SK-N-SH (cell line): ENCODE data around the gene MAPK1. TPM values are rescaled to one million over a fixed set of nuclear protein-coding genes. Genes with fewer than 3 reads are reported as not detected.
A peak's percentile ranks its signal among the peaks of the same experiment; 100 is the strongest.
"Not testable (repeated sequence)": the region's sequence is repeated elsewhere in the genome, so short reads cannot be mapped to it uniquely, and the experiment has no call there.

Experiments used
- CTCF ChIA-PET: fragments of 300-600, 350-600 bp; formaldehyde crosslinking; extraction: SDS; loops from one replicate; lab custom pipeline; 2021; lab: Yijun Ruan, JAX
- POLR2A ChIA-PET: fragments of 350-600 bp; sonication (Branson Sonifier 250); formaldehyde crosslinking; extraction: SDS; loops from one replicate; lab custom pipeline; 2020; ENCODE audit warnings: antibody characterized with exemption, inconsistent platforms; lab: Yijun Ruan, JAX
- DNase-seq: peaks from one replicate; pipeline ENCODE4 v3.0.0; 2012
- H2AFZ ChIP-seq: fragments of 200-600 bp; sonication (generic); 2 replicates; pipeline ENCODE4 v1.8.1; 2016; ENCODE audit warnings: antibody characterized with exemption, mild to moderate bottlenecking, low read depth
- H3F3A ChIP-seq: fragments of 200-600 bp; sonication (generic); replicated peaks from 2 replicates; pipeline ENCODE3; 2016; ENCODE audit warnings: antibody characterized with exemption, mild to moderate bottlenecking; ENCODE audit not compliant: insufficient read depth
- H3K27ac ChIP-seq, 2 experiments: fragments of 200-500 bp in 1 of 2; fragments of 200-600 bp in 1 of 2; sonication (Bioruptor generic) in 1 of 2; sonication (generic), shearing (Covaris generic) in 1 of 2; 2 replicates each; pipeline versions ENCODE4 v1.5.1 to v1.6.1; 2014 to 2016; ENCODE audit warnings: low read depth in 2 of 2, inconsistent platforms in 1 of 2, low read length in 1 of 2, mild to moderate bottlenecking in 1 of 2, mixed read lengths in 1 of 2
- H3K27me3 ChIP-seq: fragments of 200-600 bp; sonication (generic), shearing (Covaris generic); 2 replicates; pipeline ENCODE4 v1.6.1; 2016; ENCODE audit warnings: mixed run types; ENCODE audit not compliant: insufficient read depth
- H3K36me3 ChIP-seq, 2 experiments: fragments of 200-500 bp in 1 of 2; fragments of 200-600 bp in 1 of 2; sonication (Bioruptor generic) in 1 of 2; sonication (generic) in 1 of 2; replicated peaks in 1 of 2; 2 replicates each; pipeline versions ENCODE3 to v1.5.1; 2014 to 2016; ENCODE audit warnings: low read length in 1 of 2, mild to moderate bottlenecking in 1 of 2; ENCODE audit not compliant: insufficient read depth in 2 of 2, control insufficient read depth in 1 of 2
- H3K4me1 ChIP-seq, 2 experiments: fragments of 200-500 bp in 1 of 2; fragments of 200-600 bp in 1 of 2; sonication (Bioruptor generic) in 1 of 2; sonication (generic), shearing (Covaris generic) in 1 of 2; 2 replicates each; pipeline versions ENCODE4 v1.5.1 to v1.6.1; 2014 to 2016; ENCODE audit warnings: low read depth in 1 of 2, low read length in 1 of 2, mixed run types in 1 of 2; ENCODE audit not compliant: insufficient read depth in 2 of 2, control insufficient read depth in 1 of 2
- H3K4me2 ChIP-seq: fragments of 200-600 bp; sonication (generic), shearing (Covaris generic); 2 replicates; pipeline ENCODE4 v1.6.1; 2017; ENCODE audit warnings: mixed run types
- H3K4me3 ChIP-seq, 2 experiments: fragments of 200-500 bp in 1 of 2; fragments of 200-600 bp in 1 of 2; sonication (Bioruptor generic) in 1 of 2; sonication (generic), shearing (Covaris generic) in 1 of 2; 2 replicates each; pipeline versions ENCODE4 v1.5.1 to v1.8.1; 2014 to 2016; ENCODE audit warnings: low read depth in 2 of 2, inconsistent platforms in 1 of 2, low read length in 1 of 2, mild to moderate bottlenecking in 1 of 2, mixed read lengths in 1 of 2, moderate library complexity in 1 of 2
- H3K79me2 ChIP-seq: fragments of 200-600 bp; sonication (generic); 2 replicates; pipeline ENCODE4 v1.8.1; 2017; ENCODE audit warnings: mild to moderate bottlenecking; ENCODE audit not compliant: insufficient read depth
- H3K9ac ChIP-seq: fragments of 200-600 bp; sonication (generic); 2 replicates; pipeline ENCODE4 v1.6.1; 2017; ENCODE audit warnings: mixed run types
- H3K9me2 ChIP-seq: fragments of 200-600 bp; sonication (generic); 2 replicates; pipeline ENCODE4 v1.6.1; 2017; ENCODE audit warnings: mixed run types
- H3K9me3 ChIP-seq: fragments of 200-600 bp; sonication (generic); 2 replicates; pipeline ENCODE4 v1.6.1; 2017; ENCODE audit warnings: mixed run types, mild to moderate bottlenecking, moderate library complexity
- H4K20me1 ChIP-seq: fragments of 200-600 bp; sonication (generic); 2 replicates; pipeline ENCODE4 v1.6.1; 2017; ENCODE audit warnings: mild to moderate bottlenecking, mixed run types; ENCODE audit not compliant: insufficient read depth
- CHD2 ChIP-seq: fragments of 150-350 bp; IDR thresholded peaks from 2 replicates; pipeline ENCODE4 v1.6.1; 2018; ENCODE audit warnings: low read length; ENCODE audit not compliant: partially characterized antibody
- EP300 ChIP-seq, 2 experiments: IDR thresholded peaks; 2 replicates each; pipeline versions ENCODE4 v1.4.0 to v1.6.1; 2012; ENCODE audit warnings: borderline replicate concordance in 1 of 2, low read depth in 1 of 2, low read length in 1 of 2
- FOSL2 ChIP-seq: IDR thresholded peaks from 2 replicates; pipeline ENCODE4 v1.4.0; 2012; ENCODE audit warnings: low read depth, mild to moderate bottlenecking, moderate library complexity, borderline replicate concordance
- GATA2 ChIP-seq: sonication (generic); formaldehyde crosslinking; IDR thresholded peaks from 2 replicates; pipeline ENCODE4 v1.5.0; 2020; ENCODE audit warnings: mild to moderate bottlenecking, missing genetic modification reagents
- JUND ChIP-seq: IDR thresholded peaks from 2 replicates; pipeline ENCODE4 v1.4.0; 2012
- MEF2A ChIP-seq: IDR thresholded peaks from 2 replicates; pipeline ENCODE4 v1.4.0; 2012; ENCODE audit warnings: low read depth, borderline replicate concordance
- NFIC ChIP-seq: IDR thresholded peaks from 2 replicates; pipeline ENCODE4 v1.4.0; 2012; ENCODE audit warnings: borderline replicate concordance
- PBX3 ChIP-seq: IDR thresholded peaks from 2 replicates; pipeline ENCODE4; 2012
- RFX5 ChIP-seq: IDR thresholded peaks from 2 replicates; pipeline ENCODE4 v1.6.1; 2012; ENCODE audit warnings: mild to moderate bottlenecking, improper control_type of control experiment, low read length
- RXRA ChIP-seq: IDR thresholded peaks from 2 replicates; pipeline ENCODE4 v1.4.0; 2012; ENCODE audit warnings: low read depth, mild to moderate bottlenecking, borderline replicate concordance
- SIN3A ChIP-seq: IDR thresholded peaks from 2 replicates; pipeline ENCODE4 v1.6.1; 2012; ENCODE audit warnings: low read depth, mild to moderate bottlenecking, low read length, moderate library complexity, borderline replicate concordance
- TAF1 ChIP-seq: IDR thresholded peaks from 2 replicates; pipeline ENCODE4 v1.6.1; 2012; ENCODE audit warnings: low read depth, mild to moderate bottlenecking, low read length, moderate library complexity, borderline replicate concordance
- TCF12 ChIP-seq: IDR thresholded peaks from 2 replicates; pipeline ENCODE4 v1.4.0; 2012
- TEAD4 ChIP-seq: IDR thresholded peaks from 2 replicates; pipeline ENCODE4 v1.4.0; 2012; ENCODE audit warnings: mild to moderate bottlenecking, borderline replicate concordance; ENCODE audit not compliant: insufficient read depth
- USF1 ChIP-seq: IDR thresholded peaks from 2 replicates; pipeline ENCODE4 v1.4.0; 2012; ENCODE audit warnings: low read depth, borderline replicate concordance
- YY1 ChIP-seq: IDR thresholded peaks from 2 replicates; pipeline ENCODE4 v1.4.0; 2012; ENCODE audit warnings: low read depth, mild to moderate bottlenecking
- WGBS: methylation state at CpG from one replicate; pipeline ENCODE4 v1.1.6; 2017; ENCODE audit warnings: low lambda C conversion rate; 5-methylcytosine and 5-hydroxymethylcytosine counted together
- polyA plus RNA-seq, 3 experiments: library from polyadenylated mRNA; depleted of rRNA; stranded (reverse); fragments of >200 nt; gene quantifications; 2 replicates each; pipeline ENCODE4 v1.2.3, GENCODE V29; 2012

Gene MAPK1
- polyA plus RNA-seq, 1 of the 3 experiments (the other 2 are of a cell fraction), result 25.6 TPM

GRCh38 chr22:21876486-21877176 lies 9.2 kb upstream of the MAPK1 start:
- POLR2A ChIA-PET, result interaction anchor here (0.6 kb wide), 1 partner anchor 40 kb away, joined by 3 read pairs; no protein-coding TSS in a partner anchor
- CTCF ChIA-PET, result interaction anchor here (1.0 to 1.4 kb wide), 4 partner anchors 9 to 71 kb away, joined by 3 to 5 read pairs (median 4); partner anchors contain the start of gene MAPK1

GRCh38 chr22:21874953-21875352 lies 7.5 kb upstream of the MAPK1 start:
- WGBS, result 76% methylated on average over 4 of the region's 4 CpGs
- DNase-seq, H3K79me2 ChIP-seq, POLR2A ChIA-PET, H3K36me3 ChIP-seq, H3K9ac ChIP-seq, H2AFZ ChIP-seq, H3K4me1 ChIP-seq, CTCF ChIA-PET, H3K4me2 ChIP-seq, H3K27me3 ChIP-seq, H3K9me3 ChIP-seq, H4K20me1 ChIP-seq, H3K9me2 ChIP-seq, H3K4me3 ChIP-seq, H3K27ac ChIP-seq, H3F3A ChIP-seq: not testable (repeated sequence)

More at GRCh38 chr22:21876486-21877176, 9.2 kb upstream of the MAPK1 start:
- DNase-seq, result peak; percentile 48
- 21% methylated on average over 4 of the region's 4 CpGs for WGBS
- peak overlapping the region in 1 of 2 experiments; percentile 4; a peak in 1 of 4 replicates for H3K4me3 ChIP-seq
- H3K27me3 ChIP-seq, result no peaks in the 10 kb centered on the region
- TF ChIP-seq SIN3A (no peak), TAF1 (no peak), MEF2A (no peak), YY1 (no peak), EP300 (IDR thresholded peaks at IDR 0.05; ENCODE audit: borderline replicate concordance in 1 of 2, low read depth in 1 of 2, low read length in 1 of 2) (0 out of 4 replicates have a peak, but pooled peaks of 1 of the 2 experiments have one; percentile 22), CHD2 (no peak), TCF12 (peak; percentile 24; the same call in 1 of the 2 replicates), GATA2 (CRISPR knock-in tag) (peak; percentile 45; the same call in 1 of the 2 replicates), FOSL2 (0 out of 2 replicates have a peak, but pooled peaks have one; percentile 15), NFIC (peak; percentile 40; the same call in 1 of the 2 replicates), JUND (peak; percentile 46; the same call in 1 of the 2 replicates), PBX3 (peak; percentile 66), TEAD4 (no peak), RFX5 (no peak), USF1 (peak; percentile 83; the same call in 1 of the 2 replicates), RXRA (no peak)
- TF ChIP-seq, all 33 proteins: peak for 8
- Histone ChIP-seq H4K20me1 (no peaks in the 10 kb centered on the region), H3K79me2 (no peaks in the 10 kb centered on the region), H3K9me2 (no peaks in the 10 kb centered on the region), H3K4me1 (peaks cover 0 to 2% of the 10 kb centered on the region in 2 experiments; a peak in 1 of 4 replicates), H3K9me3 (no peaks in the 10 kb centered on the region), H2AFZ (0 out of 2 replicates have a peak overlapping the region, but pooled peaks have one; percentile 3), H3K36me3 (no peaks in the 10 kb centered on the region), H3K4me2 (peak overlapping the region; percentile 45; the same call in 1 of the 2 replicates), H3F3A (peaks cover 4% of the 10 kb centered on the region), H3K27ac (peak overlapping the region in 1 of 2 experiments; percentile 73; a peak in 2 of 4 replicates), H3K9ac (peak overlapping the region; percentile 17; the same call in 1 of the 2 replicates)
